ENCODE measurements around the gene TNS1.

- no peak for TF ChIP-seq EMX1 (CRISPR knock-in tag; IDR thresholded peaks at IDR 0.05)
- no peak for TF ChIP-seq CBFB (CRISPR knock-in tag; IDR thresholded peaks at IDR 0.05; ENCODE audit: low read depth)
- TF ChIP-seq NR1H2 (CRISPR knock-in tag; IDR thresholded peaks at IDR 0.05) = no peak
Measured at GRCh38 chr2:217929272-217929671, 73.5 kb downstream of the TNS1 start.

Data from WTC11 (cell line).